HG02642 (cell line): ENCODE measurements around the gene RABGAP1.

Source experiments
- ATAC-seq: cut with Tn5 transposase; IDR thresholded peaks from one replicate; pipeline ENCODE4 v1.9.1; 2021; ENCODE audit warnings: mild to moderate bottlenecking; ENCODE audit not compliant: unreplicated experiment, poor library complexity

Gene RABGAP1

GRCh38 chr9:123073441-123073840 lies 132.6 kb downstream of the RABGAP1 start:
- no peak for ATAC-seq

- no peak for ATAC-seq
Measured at GRCh38 chr9:123073991-123074422, 133.2 kb downstream of the RABGAP1 start.

GRCh38 chr9:123074628-123075027 lies 133.8 kb downstream of the RABGAP1 start:
- ATAC-seq, result no peak

GRCh38 chr9:123080444-123080843 lies 139.6 kb downstream of the RABGAP1 start:
- ATAC-seq, result no peak

- ATAC-seq, result no peak
Measured at GRCh38 chr9:123081824-123082223, 141.0 kb downstream of the RABGAP1 start.

- ATAC-seq, result no peak
Measured at GRCh38 chr9:123083680-123084079, 142.9 kb downstream of the RABGAP1 start.

- ATAC-seq, result no peak
Measured at GRCh38 chr9:123084256-123084655, 143.4 kb downstream of the RABGAP1 start.

GRCh38 chr9:123085916-123086315 lies 145.1 kb downstream of the RABGAP1 start:
- ATAC-seq, result no peak

- no peak for ATAC-seq
Measured at GRCh38 chr9:123087359-123087888, 146.6 kb downstream of the RABGAP1 start.

GRCh38 chr9:123089040-123089439 lies 148.2 kb downstream of the RABGAP1 start:
- ATAC-seq, result no peak

GRCh38 chr9:123089790-123090189 lies 149.0 kb downstream of the RABGAP1 start:
- ATAC-seq, result no peak

- ATAC-seq, result no peak
Measured at GRCh38 chr9:123090198-123090896, 149.5 kb downstream of the RABGAP1 start.

GRCh38 chr9:123090956-123091355 lies 150.1 kb downstream of the RABGAP1 start:
- no peak for ATAC-seq

GRCh38 chr9:123091459-123091858 lies 150.6 kb downstream of the RABGAP1 start:
- no peak for ATAC-seq

- no peak for ATAC-seq
Measured at GRCh38 chr9:123093141-123093540, 152.3 kb downstream of the RABGAP1 start.

GRCh38 chr9:123096987-123097386 lies 156.2 kb downstream of the RABGAP1 start:
- ATAC-seq, result no peak

GRCh38 chr9:123097430-123098095 lies 156.7 kb downstream of the RABGAP1 start:
- no peak for ATAC-seq

GRCh38 chr9:123098096-123098459 lies 157.3 kb downstream of the RABGAP1 start:
- ATAC-seq, result no peak

GRCh38 chr9:123099042-123099441 lies 158.2 kb downstream of the RABGAP1 start:
- no peak for ATAC-seq

- ATAC-seq, result no peak
Measured at GRCh38 chr9:123099548-123099947, 158.7 kb downstream of the RABGAP1 start.

- ATAC-seq, result no peak
Measured at GRCh38 chr9:123102375-123103113, 161.7 kb downstream of the RABGAP1 start.
